ENCODE results near the gene TNNT3. TPM values are rescaled to one million over a fixed set of nuclear protein-coding genes. Genes with fewer than 3 reads are reported as not detected.

Gene TNNT3
- total RNA-seq, 1 donor from 2014 or later: 0.40 TPM

DNA sequence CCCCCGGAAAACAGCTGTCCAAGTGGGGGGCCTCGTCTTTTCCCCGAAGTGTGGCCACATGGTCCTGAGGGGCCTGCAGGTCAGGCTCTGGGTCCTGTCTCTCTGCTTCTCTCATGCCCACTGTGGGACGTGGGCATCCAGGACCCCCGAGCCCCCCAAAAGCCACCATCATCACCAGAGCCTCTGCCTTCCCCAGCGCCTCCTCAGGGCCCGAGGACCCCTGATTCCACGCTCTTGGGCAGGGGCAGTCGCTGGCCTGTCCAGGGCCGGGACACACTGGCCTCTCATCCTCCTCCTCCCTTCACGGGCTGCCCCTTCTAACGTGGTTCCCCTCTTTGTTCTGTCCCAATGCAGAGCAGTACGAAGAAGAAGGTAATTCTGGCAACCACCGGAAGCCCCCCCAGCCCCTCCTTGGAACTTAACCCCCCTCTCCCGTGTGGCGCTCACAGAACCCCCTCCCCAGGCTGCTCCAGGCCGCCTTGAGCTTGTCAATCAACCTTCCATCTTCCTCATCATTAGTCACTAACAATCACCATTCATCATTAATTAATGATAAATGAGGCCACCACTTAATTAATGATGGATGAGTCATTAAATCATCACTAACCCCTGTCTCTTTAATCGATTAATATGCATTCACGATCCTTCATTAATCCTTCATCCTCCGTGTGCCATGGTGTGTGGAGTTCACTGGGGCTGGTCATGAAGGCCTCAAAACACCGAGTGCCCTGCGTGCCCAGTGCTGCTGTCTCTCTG is 3.9 kb downstream of the TNNT3 start:
- ATAC-seq: no peak

DNA sequence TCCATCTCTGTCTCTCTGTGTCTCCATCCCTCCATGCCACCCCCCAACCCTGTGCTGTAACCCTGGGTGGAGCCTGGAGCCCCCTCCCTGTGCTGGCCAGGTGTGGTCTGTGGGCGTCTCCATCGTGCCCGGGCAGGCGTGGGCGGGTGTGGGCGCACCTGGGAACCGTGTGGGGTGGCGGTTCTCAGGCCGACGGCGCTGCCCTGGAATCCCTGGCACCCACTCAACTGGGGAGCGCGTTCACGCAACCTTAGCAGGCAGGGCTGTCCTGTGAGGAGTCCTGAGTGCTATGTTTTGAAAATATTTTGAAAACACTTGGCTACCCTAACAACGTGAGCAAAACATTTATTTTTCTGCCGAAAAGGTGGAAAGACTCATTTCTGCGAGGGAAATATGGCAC is 4.7 kb downstream of the TNNT3 start:
- ATAC-seq: peak; percentile 41

DNA sequence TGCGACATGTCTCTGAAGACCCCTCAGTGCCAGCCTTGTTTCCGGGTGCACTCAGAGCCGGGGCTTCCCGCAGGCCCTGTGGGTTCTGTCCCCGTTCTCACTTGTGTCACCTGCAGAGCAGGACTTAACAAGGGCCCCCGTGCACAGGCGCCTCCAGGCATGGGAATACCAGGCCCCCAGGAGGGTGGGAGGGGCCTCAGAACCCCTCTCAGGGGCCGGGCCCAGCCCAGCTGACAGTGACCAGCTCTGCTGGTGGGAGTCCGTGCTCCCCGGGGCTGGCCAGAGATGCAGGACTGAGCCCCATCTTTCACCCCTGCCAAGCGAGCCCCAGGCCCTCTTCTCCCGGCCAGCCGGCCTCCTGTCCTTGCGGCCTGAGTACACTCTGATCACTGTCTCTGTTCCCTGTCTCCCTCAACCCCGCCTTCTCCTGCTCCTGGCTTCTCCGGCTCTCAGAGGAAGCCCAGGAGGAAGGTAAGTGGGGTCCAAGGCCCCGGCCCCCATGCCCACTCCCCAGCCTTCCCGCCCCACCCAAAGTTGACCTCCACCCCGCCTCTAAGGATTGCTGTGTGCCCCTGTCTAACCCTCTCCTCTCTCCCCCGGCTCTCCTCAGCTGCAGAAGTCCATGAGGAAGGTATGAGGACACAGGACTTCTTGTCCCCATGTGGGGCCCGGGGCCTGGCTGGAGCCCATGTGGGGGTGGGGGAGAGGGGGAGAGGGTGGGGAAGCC is 5.3 kb downstream of the TNNT3 start:
- ATAC-seq: no peak

DNA sequence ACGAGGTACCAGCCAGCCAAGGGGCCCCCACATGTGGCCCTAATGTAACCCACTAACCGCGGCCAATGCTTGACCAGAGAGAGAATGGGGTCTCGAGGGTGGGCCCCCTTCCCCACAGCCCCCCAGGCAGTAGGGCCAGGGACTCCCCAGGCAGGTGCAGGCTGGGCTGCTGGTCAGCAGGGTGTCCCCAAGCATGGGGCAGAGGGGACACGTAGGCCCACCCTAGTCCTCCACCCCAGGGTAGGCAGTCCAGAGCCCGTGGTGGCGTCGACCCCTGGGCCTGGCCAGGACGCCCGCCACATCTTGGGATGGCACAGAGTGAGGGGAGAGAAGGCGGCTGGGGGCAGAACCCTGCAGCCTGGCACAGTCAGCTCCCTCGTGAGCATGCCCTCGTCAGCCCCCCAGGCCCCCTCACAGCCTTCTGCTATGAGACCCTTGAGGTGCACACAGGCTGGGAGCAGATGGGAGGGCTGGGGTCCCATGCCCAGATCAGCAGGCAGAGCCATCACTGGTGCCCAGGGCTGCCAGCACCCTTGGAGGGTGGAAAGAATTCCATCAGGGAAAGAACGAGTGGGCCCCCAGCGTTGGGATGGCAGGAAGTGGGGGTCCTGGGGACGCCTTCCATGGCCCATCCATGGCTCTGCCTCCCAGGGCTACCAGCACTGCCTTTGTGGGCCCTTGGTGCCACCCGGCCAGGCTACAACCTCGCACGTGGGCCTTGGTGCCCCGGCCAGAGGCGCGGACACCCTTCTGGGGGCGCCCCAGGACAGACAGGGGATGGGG is 6.1 kb downstream of the TNNT3 start:
- ATAC-seq: no peak

DNA sequence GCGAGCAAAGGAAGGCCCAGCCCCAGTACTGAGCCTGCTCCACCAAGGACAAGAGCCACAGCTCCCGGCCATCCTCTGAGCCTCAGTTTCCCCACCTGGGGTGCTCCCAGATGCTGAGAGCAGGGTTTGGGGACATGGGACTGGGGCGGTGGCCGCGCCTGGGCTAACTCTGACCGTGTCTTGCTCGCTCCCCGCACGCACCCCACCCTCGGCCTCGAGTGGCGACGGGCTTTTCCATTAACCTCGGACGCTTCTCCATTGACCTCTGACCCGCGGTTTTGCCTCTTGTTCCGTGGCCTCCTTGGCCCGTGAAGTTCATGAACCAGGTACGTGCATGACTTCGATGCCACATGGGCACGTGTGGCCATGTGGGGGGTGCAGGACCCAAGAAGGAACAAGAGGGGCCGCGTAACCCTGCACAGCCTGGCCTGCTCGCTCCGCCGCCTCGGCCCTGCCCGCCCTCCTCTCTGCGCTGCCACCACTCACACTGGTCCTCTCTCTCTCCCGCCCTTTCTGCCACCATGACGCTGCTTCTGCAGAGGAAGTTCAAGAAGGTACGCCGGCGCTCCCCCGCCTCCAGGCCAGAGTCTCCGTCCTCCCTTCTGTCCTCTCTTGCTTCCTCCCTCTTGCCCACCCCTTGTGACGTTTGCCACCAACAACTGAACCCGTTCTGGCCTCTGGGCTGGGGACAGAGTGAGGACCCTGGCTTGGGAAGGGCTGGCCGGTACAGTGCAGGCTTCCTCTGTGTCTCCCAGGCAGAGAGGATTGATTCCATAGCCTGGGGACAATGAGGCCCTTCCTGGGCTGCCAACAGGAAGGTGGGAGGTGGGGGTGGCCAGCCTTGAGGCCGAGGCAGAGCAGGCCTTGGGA is 6.9 kb downstream of the TNNT3 start:
- ATAC-seq: no peak

DNA sequence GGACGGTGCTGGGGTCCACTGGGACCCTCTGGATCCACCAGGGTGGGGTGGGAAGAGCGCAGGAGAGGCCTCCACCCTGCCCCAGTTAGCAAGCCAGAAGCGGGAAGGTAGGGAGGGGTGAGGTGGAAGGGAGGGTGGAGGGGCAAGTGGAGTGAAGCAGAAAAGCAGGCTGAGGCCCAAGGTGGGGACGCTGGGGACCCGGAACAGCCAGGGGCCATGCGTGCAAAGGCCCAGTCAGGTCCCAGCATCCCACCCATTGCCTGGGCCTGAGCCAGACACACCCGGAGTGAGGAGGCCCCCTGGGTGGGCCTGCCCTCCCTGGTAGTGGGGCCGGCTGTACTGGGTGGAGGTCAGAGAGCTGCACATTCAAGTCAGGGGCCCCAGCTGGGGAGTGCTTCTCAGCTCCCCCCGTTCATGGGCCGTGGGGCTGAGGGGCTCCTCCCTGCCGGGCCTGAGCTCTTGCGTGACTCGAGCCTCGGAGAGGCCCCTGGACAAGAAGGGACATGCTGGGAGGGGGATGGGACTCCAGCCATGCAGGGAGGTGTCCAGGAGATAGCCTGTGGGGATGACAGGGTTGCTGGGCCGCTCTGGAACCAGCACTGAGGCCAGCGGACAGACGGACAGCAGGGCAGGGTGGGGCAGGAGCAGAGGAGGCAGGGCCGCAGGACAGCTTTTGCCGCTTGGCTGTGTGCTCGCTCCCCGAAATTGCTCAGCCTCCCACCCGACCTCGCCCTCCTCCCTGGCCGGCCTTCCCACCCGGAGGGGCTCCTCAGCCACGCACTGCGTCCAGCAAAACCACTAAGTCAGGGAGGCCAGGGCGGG is 7.7 kb downstream of the TNNT3 start:
- ATAC-seq: no peak

DNA sequence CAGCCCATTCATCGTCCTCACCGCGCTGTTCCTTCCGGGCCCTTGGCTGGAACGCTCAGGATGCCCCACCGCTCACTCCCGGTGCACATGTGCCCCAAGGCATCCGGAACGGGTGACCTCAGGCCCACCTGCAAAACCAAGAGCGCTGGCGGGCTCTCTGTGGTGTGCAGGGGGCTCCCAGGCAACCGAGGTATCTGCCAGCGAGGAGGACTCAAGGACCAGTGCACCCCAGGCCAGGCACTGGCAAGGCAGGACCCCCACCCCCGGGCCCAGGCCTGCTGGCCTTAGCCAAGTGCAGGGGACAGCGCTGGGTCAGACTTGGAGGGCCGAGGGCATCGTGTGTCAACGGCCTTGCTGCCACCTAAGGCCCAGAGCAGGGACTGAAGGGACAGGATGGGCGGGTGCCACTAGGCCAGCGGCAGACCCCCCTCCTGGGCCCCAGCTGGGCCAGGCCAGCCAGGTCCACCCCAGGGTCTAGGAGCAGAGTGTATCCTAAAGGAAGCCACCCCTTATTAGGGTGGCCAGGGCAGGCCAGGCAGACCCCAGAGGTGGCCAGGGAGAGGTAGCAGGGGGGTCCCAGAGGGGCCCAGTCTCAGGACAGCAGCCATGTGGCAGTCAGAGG is 8.5 kb downstream of the TNNT3 start:
- ATAC-seq: no peak

DNA sequence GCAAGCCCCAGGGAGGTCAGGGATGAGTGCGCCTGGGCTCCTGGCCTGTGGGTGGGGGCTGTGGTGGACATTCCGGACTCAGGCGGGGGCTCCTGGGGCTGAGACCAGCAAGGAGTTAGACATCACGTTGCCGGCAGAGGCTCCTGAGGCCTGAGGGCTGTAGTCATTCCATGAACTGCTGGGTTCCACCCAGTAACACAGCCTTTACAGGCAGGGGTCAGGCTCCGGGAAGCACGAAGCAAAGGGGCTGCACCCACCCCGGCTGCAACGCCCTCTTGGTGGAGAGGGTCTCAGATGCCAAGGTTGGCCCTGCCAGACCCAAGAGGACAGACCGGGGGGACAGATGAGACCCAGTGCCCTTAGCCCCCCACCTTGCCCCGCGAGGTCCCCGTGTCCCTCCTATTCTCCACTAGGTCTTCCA is 9.0 kb downstream of the TNNT3 start:
- ATAC-seq: no peak

DNA sequence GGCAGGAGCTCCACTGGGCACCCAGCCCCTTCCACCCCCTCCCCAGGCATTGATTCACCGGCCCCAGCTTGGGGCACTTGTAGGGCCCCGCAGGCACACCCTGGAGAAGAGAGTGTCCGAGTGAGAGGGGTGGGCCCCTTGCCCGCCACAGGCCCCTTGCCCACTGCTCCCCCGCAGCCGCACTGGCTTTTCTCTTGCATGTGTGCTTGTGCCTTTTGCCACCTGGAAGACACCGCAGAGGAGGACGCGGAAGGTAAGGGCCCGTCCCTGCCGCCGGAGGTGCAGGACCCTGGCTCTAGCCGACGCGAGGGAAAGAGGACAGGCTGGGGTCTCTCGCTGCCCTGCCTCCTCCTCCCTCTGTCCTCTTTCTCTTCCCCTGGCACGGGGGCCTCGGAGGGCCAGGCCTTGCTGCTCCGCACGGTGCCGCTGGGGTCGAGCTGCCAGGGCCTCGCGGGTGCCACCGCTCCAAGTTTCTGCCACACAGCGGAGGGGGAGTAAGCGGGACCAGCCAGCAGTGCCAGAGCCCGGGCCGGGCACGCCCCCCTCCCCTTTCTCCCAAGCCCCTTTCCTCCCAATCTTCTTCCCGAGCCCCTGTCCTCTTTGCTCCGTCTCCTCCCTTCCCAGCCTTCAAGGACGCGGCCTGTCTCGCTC is 9.5 kb downstream of the TNNT3 start:
- ATAC-seq: no peak

DNA sequence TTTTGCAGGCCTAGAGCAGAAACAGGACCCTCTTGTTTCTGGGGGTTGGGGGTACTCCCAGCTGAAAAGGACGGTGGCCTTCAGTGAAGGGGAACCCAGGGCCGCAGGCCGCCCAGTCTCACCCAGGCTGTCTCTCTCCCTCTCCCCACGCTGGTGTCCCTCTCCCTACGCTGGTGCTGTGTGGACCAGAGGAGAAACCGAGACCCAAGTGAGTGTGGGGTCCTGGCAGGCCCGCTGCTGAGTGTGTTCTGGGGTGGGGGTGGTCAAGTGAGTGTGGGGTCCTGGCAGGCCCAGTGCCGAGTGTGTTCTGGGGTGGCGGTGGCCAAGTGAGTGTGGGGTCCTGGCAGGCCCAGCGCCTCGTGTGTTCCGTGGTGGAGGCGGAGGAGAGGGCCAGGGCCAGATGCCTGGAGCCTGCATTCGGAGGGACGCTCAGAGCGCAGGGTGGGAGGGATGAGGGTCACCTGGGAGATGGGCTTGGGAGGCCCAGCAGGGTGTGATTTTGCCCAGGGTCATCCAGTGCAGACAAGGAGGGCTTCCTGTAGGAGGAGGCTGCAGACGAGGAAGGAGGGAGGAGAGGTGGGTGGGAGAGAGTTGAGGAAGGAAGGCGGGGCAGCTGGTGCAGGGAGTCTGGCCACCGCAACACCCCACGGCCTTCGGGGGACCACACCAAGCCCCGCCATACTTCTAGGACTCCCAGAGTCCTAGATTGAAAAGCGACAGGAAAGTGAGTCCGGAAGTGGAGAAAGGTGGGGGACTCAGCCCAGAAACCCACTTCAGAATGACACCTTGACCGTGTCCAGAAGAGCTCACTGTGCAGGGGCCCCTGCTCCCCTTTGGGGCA is 10.3 kb downstream of the TNNT3 start:
- no peak for ATAC-seq

DNA sequence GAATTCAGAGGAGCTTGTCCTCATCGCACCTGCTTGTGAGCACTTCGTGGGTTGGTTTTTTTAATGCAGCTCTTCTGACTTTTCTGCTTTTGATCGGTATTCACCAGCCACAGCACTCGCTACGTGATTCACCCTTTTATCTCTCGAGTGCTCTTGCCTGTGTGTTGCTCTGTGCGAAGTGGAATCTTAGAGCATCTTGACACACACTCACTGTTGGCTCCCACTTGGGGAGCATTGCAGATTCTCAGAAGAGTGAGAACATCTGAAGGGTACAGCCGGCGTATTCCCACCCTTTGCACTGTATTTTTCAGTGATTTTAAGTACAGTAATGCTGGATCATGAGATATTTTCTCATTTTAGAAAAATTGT is 10.9 kb downstream of the TNNT3 start:
- no peak for ATAC-seq

DNA sequence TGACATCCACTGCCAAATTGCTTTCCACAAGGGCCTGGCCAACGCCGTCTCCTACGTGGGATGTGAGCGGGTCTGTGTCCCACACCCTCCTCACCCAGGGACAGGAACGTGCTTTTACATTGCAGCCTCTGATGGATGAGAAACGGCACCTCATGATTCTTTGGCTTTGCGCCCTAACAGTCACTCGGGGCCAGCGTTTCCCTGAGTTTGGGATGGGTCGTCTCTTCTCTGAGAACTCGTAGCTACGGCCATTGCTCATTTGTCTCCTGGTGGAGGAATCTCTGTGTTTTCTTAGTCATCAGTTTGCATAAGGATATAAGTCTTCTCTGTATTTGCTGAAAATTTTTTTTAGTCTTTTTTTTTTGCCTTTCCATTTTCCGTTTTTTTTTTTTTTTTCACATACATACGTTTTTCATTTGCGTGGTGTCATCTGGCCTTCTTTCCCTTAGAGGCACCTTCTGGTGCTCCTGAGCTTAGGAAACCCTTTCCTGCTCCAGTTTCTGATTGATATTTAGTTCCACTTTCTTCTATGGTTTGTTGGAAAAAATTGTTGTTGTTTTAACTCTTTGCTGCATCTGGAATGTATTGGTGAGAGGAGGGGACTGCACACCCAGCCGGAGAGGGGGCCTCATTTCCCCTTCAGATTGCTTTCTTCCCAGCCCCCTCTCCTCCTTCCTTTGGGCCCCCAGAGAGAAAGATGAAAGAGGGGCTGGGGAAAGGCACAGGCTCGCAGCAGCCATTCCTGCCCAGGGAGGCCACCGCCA is 12.0 kb downstream of the TNNT3 start:
- no peak for ATAC-seq

DNA sequence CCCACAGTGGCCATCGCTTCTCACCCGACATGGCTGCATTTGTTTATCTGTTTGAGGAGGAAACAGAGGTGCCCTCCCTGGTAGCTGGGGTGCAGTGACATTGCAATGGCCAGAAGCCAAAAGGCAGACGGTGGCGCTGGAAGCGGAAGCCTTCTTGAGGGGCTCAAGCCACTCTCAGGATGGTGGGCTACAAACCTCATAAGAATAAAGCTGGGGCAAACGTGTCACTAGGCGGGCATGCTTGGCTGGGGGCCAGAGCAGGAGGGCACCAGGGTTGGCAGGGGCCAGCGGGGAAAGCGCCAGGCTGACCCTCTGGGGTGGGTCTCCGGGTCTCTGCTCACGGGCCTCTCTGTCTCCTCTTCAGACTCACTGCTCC is 12.6 kb downstream of the TNNT3 start:
- no peak for ATAC-seq

DNA sequence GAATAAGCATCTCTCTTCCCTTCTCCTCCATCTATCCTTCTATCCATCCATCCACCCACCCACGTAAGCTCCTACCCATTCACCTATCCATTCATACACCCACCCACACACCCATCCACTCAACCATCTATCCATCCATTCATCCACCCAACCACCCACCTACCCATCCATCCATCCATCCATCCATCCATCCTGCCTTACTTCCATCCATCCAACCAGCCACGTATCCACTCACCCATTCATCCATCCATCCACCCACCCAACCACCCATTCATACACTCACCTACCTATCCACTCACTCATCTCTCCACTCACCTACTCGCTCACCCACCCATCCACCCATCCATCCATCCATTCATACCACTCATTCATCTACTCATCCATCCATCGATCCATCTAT is 13.2 kb downstream of the TNNT3 start:
- ATAC-seq: no peak

DNA sequence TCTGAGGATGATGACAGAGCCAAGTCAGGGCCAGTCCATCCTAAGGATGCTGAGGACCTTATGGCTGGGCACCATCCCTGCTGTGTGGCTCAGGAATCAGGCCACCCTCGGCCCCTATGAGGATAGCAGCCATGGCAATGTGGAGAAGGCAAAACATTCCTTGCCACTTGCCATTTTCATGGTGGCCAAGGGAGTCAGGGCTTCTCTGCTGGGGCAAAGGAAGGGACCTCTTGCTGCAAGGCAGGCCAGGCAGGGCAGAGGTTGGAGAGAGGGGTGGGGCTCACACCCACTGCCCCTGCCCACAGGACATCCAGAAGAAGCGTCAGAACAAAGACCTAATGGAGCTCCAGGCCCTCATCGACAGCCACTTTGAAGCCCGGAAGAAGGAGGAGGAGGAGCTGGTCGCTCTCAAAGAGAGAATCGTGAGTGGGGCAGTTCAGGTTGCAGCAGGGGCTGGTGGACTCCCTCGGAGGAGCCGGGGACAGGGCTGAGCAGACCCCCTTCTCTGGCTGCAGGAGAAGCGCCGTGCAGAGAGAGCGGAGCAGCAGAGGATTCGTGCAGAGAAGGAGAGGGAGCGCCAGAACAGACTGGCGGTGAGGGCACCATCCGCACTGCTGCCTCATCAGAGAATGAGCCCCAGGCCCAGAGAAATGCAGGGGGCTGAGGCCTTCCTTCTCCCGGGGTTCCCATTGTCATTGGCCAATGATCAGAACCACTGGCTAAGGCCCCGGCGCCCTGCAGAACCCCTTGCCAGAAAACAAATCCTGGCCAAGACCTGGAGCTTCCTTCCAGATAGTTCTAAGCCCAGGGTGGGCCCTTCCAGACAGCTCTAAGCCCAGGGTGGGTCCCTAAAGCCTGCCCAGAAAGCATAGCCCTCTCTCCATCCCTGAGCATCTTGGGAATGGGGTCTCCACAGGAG is 14.2 kb downstream of the TNNT3 start:
- no peak for ATAC-seq

DNA sequence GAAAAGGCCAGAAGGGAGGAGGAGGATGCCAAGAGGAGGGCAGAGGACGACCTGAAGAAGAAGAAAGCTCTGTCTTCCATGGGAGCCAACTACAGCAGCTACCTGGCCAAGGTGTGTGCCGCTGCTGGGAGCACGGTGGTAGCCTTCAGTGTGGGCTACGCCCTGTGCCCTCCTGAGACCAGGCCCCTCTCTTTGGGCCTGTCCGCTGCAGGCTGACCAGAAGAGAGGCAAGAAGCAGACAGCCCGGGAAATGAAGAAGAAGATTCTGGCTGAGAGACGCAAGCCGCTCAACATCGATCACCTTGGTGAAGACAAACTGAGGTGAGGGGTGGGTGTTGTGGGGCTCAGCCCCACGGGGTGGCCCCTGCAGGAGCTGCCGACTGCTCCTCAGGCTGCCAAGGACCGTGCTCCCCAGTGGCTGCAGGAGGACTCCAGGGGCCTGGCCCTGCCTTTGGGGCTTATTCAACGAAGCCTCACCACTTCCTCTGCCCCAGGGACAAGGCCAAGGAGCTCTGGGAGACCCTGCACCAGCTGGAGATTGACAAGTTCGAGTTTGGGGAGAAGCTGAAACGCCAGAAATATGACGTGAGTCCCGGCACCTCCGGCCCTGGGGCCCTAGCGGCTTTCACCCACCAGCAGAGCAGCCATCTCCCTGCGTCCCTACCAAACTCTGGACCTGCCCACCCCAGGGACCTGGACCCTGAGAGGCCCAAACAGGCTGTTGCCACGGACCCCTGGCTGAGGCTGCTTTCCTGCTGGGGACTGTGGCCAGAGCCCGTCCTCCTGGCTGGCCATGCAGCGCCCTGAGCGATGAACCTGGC is 15.0 kb downstream of the TNNT3 start:
- no peak for ATAC-seq

All from esophagus mucosa (tissue), 1 donor.